GM21423 (cell line): Measurements from ENCODE around the gene GRHL1.
A peak's percentile ranks its signal among the peaks of the same experiment; 100 is the strongest.
"Not testable (repeated sequence)": the region's sequence is repeated elsewhere in the genome, so short reads cannot be mapped to it uniquely, and the experiment has no call there.

Experiments used
- ATAC-seq: cut with Tn5 transposase; IDR thresholded peaks from one replicate; pipeline ENCODE4 v1.9.1; 2021; ENCODE audit warnings: mild to moderate bottlenecking, moderate library complexity; ENCODE audit not compliant: unreplicated experiment

GRHL1 gene

GRCh38 chr2:9951522-9952285 lies at the start of gene GRHL1:
GRHL1 (plus strand) TSS chr2:9951693; CDS start chr2:9951834, 141 bp downstream.
- peak; percentile 96 for ATAC-seq

- no peak for ATAC-seq
Observed at GRCh38 chr2:9905413-9905812, 46.1 kb upstream of the GRHL1 start.

GRCh38 chr2:9907402-9907801 lies 44.1 kb upstream of the GRHL1 start:
- no peak for ATAC-seq

- ATAC-seq: no peak
Observed at GRCh38 chr2:9908639-9909038, 42.9 kb upstream of the GRHL1 start.

GRCh38 chr2:9909106-9909505 lies 42.4 kb upstream of the GRHL1 start:
- ATAC-seq: no peak

GRCh38 chr2:9910699-9911098 lies 40.8 kb upstream of the GRHL1 start:
- ATAC-seq: no peak

- ATAC-seq: no peak
Observed at GRCh38 chr2:9912468-9912867, 39.0 kb upstream of the GRHL1 start.

GRCh38 chr2:9914384-9915065 lies 37.0 kb upstream of the GRHL1 start:
- ATAC-seq: peak; percentile 86

- no peak for ATAC-seq
Observed at GRCh38 chr2:9918275-9918674, 33.2 kb upstream of the GRHL1 start.

- ATAC-seq: no peak
Observed at GRCh38 chr2:9919512-9919911, 32.0 kb upstream of the GRHL1 start.

- ATAC-seq: not testable (repeated sequence)
Observed at GRCh38 chr2:9927020-9927419, 24.5 kb upstream of the GRHL1 start.

GRCh38 chr2:9937258-9937657 lies 14.2 kb upstream of the GRHL1 start:
- no peak for ATAC-seq

GRCh38 chr2:9937968-9938367 lies 13.5 kb upstream of the GRHL1 start:
- ATAC-seq: no peak

- ATAC-seq: no peak
Observed at GRCh38 chr2:9939587-9940485, 11.7 kb upstream of the GRHL1 start.

GRCh38 chr2:9941196-9941995 lies 10.1 kb upstream of the GRHL1 start:
- ATAC-seq: no peak

- ATAC-seq: no peak
Observed at GRCh38 chr2:9941996-9942390, 9.5 kb upstream of the GRHL1 start.

GRCh38 chr2:9944330-9944758 lies 7.1 kb upstream of the GRHL1 start:
- ATAC-seq: no peak

- no peak for ATAC-seq
Observed at GRCh38 chr2:9945596-9945995, 5.9 kb upstream of the GRHL1 start.

GRCh38 chr2:9946076-9946475 lies 5.4 kb upstream of the GRHL1 start:
- ATAC-seq: no peak

GRCh38 chr2:9946818-9947217 lies 4.7 kb upstream of the GRHL1 start:
- no peak for ATAC-seq

- no peak for ATAC-seq
Observed at GRCh38 chr2:9948721-9949120, 2.8 kb upstream of the GRHL1 start.
